ENCODE data around the gene VMP1.
A peak's percentile ranks its signal among the peaks of the same experiment; 100 is the strongest.

VMP1 gene

GRCh38 chr17:59696682-59697277, 10.7 kb upstream of the VMP1 start:
- no peak overlapping the region for H3K27ac ChIP-seq (ENCODE audit: low read depth, low read length)
- no CpG with 5 or more reads among the region's 2 CpGs for WGBS (ENCODE audit: extremely low coverage, insufficient coverage, low lambda C conversion rate)
- no peak overlapping the region for H3K9ac ChIP-seq (ENCODE audit: low read length)
- no peak overlapping the region for H3K18ac ChIP-seq (ENCODE audit: low read length)
- no peak overlapping the region for H2BK5ac ChIP-seq (ENCODE audit: low read length)
- H3K36me3 ChIP-seq (ENCODE audit: control insufficient read depth, insufficient read depth, low read length): peaks cover 13% of the 10 kb centered on the region
- peaks cover 13% of the 10 kb centered on the region for H3K79me1 ChIP-seq (ENCODE audit: low read length)
- H3K4me1 ChIP-seq (ENCODE audit: control insufficient read depth, low read depth, low read length): no peaks in the 10 kb centered on the region
- no peak overlapping the region for H3K56ac ChIP-seq (ENCODE audit: low read length)
- H3K27me3 ChIP-seq (ENCODE audit: insufficient read depth, low read length, poor library complexity): no peaks in the 10 kb centered on the region
- H4K8ac ChIP-seq (ENCODE audit: low read depth, low read length): no peak overlapping the region
- H2BK120ac ChIP-seq (ENCODE audit: low read depth, low read length): no peak overlapping the region
- H3K4me3 ChIP-seq (ENCODE audit: low read length): no peak overlapping the region
- no peak overlapping the region for H3K4me2 ChIP-seq (ENCODE audit: low read length)
- DNase-seq: no peak
- H3K4ac ChIP-seq (ENCODE audit: low read depth, low read length): no peak overlapping the region
- no peak overlapping the region for H2BK15ac ChIP-seq (replicated peaks; ENCODE audit: low read depth)
- no peak overlapping the region for H3K23ac ChIP-seq (ENCODE audit: low read length)
- no peak overlapping the region for H4K5ac ChIP-seq (ENCODE audit: low read length)
- peaks cover 45% of the 10 kb centered on the region for H3K79me2 ChIP-seq (ENCODE audit: control insufficient read depth, insufficient read depth, low read length)
- H2AK5ac ChIP-seq (ENCODE audit: low read length): no peak overlapping the region

DNA sequence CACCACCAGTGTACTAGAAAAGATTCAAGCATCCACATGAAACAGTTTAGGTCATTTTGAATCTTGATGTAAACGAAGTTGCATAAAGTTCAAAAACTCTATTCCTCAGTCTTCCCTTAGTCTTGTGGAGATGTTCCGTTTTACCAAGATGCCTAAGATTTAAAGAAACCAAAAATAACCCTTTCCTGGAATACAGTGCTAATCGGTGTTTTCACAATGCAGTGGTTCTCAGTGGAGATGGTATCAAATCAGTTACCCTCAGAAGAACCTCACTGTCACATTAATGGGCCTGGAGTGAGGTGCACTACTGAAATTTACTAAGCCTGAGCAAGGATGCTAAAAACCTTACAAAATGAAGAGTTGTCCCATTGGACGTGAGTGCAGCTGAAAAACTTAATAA, 9.3 kb upstream of the VMP1 start:
- Histone ChIP-seq H2BK120ac (ENCODE audit: low read depth, low read length) (no peak overlapping the region), H3K56ac (ENCODE audit: low read length) (no peak overlapping the region), H3K4me2 (ENCODE audit: low read length) (no peak overlapping the region), H2BK15ac (replicated peaks; ENCODE audit: low read depth) (no peak overlapping the region), H3K18ac (ENCODE audit: low read length) (no peak overlapping the region), H3K23ac (ENCODE audit: low read length) (no peak overlapping the region), H3K4me1 (ENCODE audit: control insufficient read depth, low read depth, low read length) (no peaks in the 10 kb centered on the region), H3K4me3 (ENCODE audit: low read length) (no peak overlapping the region), H3K4ac (ENCODE audit: low read depth, low read length) (no peak overlapping the region), H3K27ac (ENCODE audit: low read depth, low read length) (no peak overlapping the region), H3K79me1 (ENCODE audit: low read length) (peaks cover 16% of the 10 kb centered on the region), H3K79me2 (ENCODE audit: control insufficient read depth, insufficient read depth, low read length) (peaks cover 58% of the 10 kb centered on the region), H2AK5ac (ENCODE audit: low read length) (no peak overlapping the region), H2BK5ac (ENCODE audit: low read length) (no peak overlapping the region), H4K8ac (ENCODE audit: low read depth, low read length) (no peak overlapping the region), H3K27me3 (ENCODE audit: insufficient read depth, low read length, poor library complexity) (no peaks in the 10 kb centered on the region), H3K36me3 (ENCODE audit: control insufficient read depth, insufficient read depth, low read length) (peaks cover 13% of the 10 kb centered on the region), H3K9ac (ENCODE audit: low read length) (no peak overlapping the region), H4K5ac (ENCODE audit: low read length) (no peak overlapping the region)
- DNase-seq: no peak
- WGBS (ENCODE audit: extremely low coverage, insufficient coverage, low lambda C conversion rate): no CpG with 5 or more reads among the region's 4 CpGs

- no peak overlapping the region for H3K23ac ChIP-seq (ENCODE audit: low read length)
- H2AK5ac ChIP-seq (ENCODE audit: low read length): no peak overlapping the region
- no peak overlapping the region for H3K4ac ChIP-seq (ENCODE audit: low read depth, low read length)
- peaks cover 15% of the 10 kb centered on the region for H3K79me1 ChIP-seq (ENCODE audit: low read length)
- no peak overlapping the region for H2BK15ac ChIP-seq (replicated peaks; ENCODE audit: low read depth)
- H3K4me2 ChIP-seq (ENCODE audit: low read length): no peak overlapping the region
- H3K4me3 ChIP-seq (ENCODE audit: low read length): no peak overlapping the region
- H3K56ac ChIP-seq (ENCODE audit: low read length): no peak overlapping the region
- H3K27ac ChIP-seq (ENCODE audit: low read depth, low read length): no peak overlapping the region
- no peak overlapping the region for H4K5ac ChIP-seq (ENCODE audit: low read length)
- no peaks in the 10 kb centered on the region for H3K27me3 ChIP-seq (ENCODE audit: insufficient read depth, low read length, poor library complexity)
- H2BK5ac ChIP-seq (ENCODE audit: low read length): no peak overlapping the region
- WGBS (ENCODE audit: extremely low coverage, insufficient coverage, low lambda C conversion rate): no CpG with 5 or more reads among the region's 7 CpGs
- peaks cover 66% of the 10 kb centered on the region for H3K79me2 ChIP-seq (ENCODE audit: control insufficient read depth, insufficient read depth, low read length)
- DNase-seq: no peak
- peaks cover 11% of the 10 kb centered on the region for H3K36me3 ChIP-seq (ENCODE audit: control insufficient read depth, insufficient read depth, low read length)
- H3K4me1 ChIP-seq (ENCODE audit: control insufficient read depth, low read depth, low read length): no peaks in the 10 kb centered on the region
- no peak overlapping the region for H2BK120ac ChIP-seq (ENCODE audit: low read depth, low read length)
- H4K8ac ChIP-seq (ENCODE audit: low read depth, low read length): no peak overlapping the region
- H3K18ac ChIP-seq (ENCODE audit: low read length): no peak overlapping the region
- no peak overlapping the region for H3K9ac ChIP-seq (ENCODE audit: low read length)
Observed at GRCh38 chr17:59699218-59699617, 8.2 kb upstream of the VMP1 start.

DNA sequence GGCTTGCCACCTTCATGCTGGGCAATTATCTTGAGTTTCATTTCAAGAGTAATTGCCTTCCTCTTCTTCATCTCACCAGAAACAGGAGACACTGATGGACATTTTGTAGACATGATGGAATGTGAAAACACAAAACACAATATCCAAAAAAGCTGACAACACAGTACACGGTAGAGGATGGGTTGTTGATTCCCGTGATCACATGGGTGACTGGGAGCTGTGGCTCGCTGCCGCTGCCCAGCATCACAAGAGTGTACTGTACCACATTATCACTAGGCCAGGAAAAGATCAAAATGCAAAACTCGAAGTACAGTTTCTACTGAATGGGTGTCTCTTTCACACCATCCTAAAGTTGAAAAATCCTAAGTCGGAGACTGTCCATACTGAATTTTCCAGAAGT, 7.7 kb upstream of the VMP1 start:
- no peak overlapping the region for H3K4ac ChIP-seq (ENCODE audit: low read depth, low read length)
- no peak overlapping the region for H3K4me2 ChIP-seq (ENCODE audit: low read length)
- peaks cover 15% of the 10 kb centered on the region for H3K79me1 ChIP-seq (ENCODE audit: low read length)
- H2BK120ac ChIP-seq (ENCODE audit: low read depth, low read length): no peak overlapping the region
- no peak overlapping the region for H3K4me3 ChIP-seq (ENCODE audit: low read length)
- no peak for DNase-seq
- H2BK5ac ChIP-seq (ENCODE audit: low read length): no peak overlapping the region
- no peak overlapping the region for H4K5ac ChIP-seq (ENCODE audit: low read length)
- no peak overlapping the region for H4K8ac ChIP-seq (ENCODE audit: low read depth, low read length)
- H2BK15ac ChIP-seq (replicated peaks; ENCODE audit: low read depth): no peak overlapping the region
- no peak overlapping the region for H3K18ac ChIP-seq (ENCODE audit: low read length)
- H3K27ac ChIP-seq (ENCODE audit: low read depth, low read length): no peak overlapping the region
- no peak overlapping the region for H3K23ac ChIP-seq (ENCODE audit: low read length)
- no peaks in the 10 kb centered on the region for H3K4me1 ChIP-seq (ENCODE audit: control insufficient read depth, low read depth, low read length)
- peaks cover 72% of the 10 kb centered on the region for H3K79me2 ChIP-seq (ENCODE audit: control insufficient read depth, insufficient read depth, low read length)
- peaks cover 11% of the 10 kb centered on the region for H3K36me3 ChIP-seq (ENCODE audit: control insufficient read depth, insufficient read depth, low read length)
- no peak overlapping the region for H3K9ac ChIP-seq (ENCODE audit: low read length)
- H2AK5ac ChIP-seq (ENCODE audit: low read length): no peak overlapping the region
- H3K27me3 ChIP-seq (ENCODE audit: insufficient read depth, low read length, poor library complexity): no peaks in the 10 kb centered on the region
- no CpG with 5 or more reads among the region's 6 CpGs for WGBS (ENCODE audit: extremely low coverage, insufficient coverage, low lambda C conversion rate)
- H3K56ac ChIP-seq (ENCODE audit: low read length): no peak overlapping the region

- H4K5ac ChIP-seq (ENCODE audit: low read length): no peak overlapping the region
- no peak overlapping the region for H3K56ac ChIP-seq (ENCODE audit: low read length)
- peaks cover 87% of the 10 kb centered on the region for H3K79me2 ChIP-seq (ENCODE audit: control insufficient read depth, insufficient read depth, low read length)
- no peak overlapping the region for H3K27ac ChIP-seq (ENCODE audit: low read depth, low read length)
- no peak overlapping the region for H3K18ac ChIP-seq (ENCODE audit: low read length)
- H3K79me1 ChIP-seq (ENCODE audit: low read length): peaks cover 15% of the 10 kb centered on the region
- no peak overlapping the region for H3K4ac ChIP-seq (ENCODE audit: low read depth, low read length)
- no peak overlapping the region for H4K8ac ChIP-seq (ENCODE audit: low read depth, low read length)
- no peak for DNase-seq
- peaks cover 7% of the 10 kb centered on the region for H3K36me3 ChIP-seq (ENCODE audit: control insufficient read depth, insufficient read depth, low read length)
- no peak overlapping the region for H2BK120ac ChIP-seq (ENCODE audit: low read depth, low read length)
- H2BK15ac ChIP-seq (replicated peaks; ENCODE audit: low read depth): no peak overlapping the region
- no peaks in the 10 kb centered on the region for H3K4me1 ChIP-seq (ENCODE audit: control insufficient read depth, low read depth, low read length)
- no peak overlapping the region for H3K4me2 ChIP-seq (ENCODE audit: low read length)
- no peak overlapping the region for H3K4me3 ChIP-seq (ENCODE audit: low read length)
- WGBS (ENCODE audit: extremely low coverage, insufficient coverage, low lambda C conversion rate): no CpG with 5 or more reads among the region's 7 CpGs
- H2BK5ac ChIP-seq (ENCODE audit: low read length): no peak overlapping the region
- H3K27me3 ChIP-seq (ENCODE audit: insufficient read depth, low read length, poor library complexity): no peaks in the 10 kb centered on the region
- no peak overlapping the region for H2AK5ac ChIP-seq (ENCODE audit: low read length)
- no peak overlapping the region for H3K9ac ChIP-seq (ENCODE audit: low read length)
- H3K23ac ChIP-seq (ENCODE audit: low read length): no peak overlapping the region
Observed at GRCh38 chr17:59702304-59702703, 5.2 kb upstream of the VMP1 start.

DNA sequence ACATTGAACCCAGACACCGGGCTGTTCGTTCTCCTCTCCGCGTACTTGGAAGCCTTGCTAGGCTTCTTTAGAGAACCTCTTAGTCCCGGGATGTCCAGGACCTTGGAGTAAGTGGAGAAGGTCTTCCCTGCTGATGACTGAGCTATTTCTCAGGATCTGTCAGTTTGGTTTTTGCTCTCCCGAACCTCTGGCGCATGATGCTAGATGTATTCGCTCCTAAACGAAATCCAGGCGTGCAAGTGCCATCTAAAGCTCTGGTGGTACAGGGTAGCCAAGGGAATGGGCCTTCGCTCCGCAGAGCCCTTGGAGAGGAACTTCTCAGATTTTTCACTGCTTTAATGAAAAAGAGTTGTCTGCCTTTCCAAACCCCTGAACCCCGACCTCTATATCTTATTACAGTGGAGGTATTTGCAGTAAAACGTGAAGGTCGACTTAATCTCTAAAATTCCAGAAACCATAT, 547 bp downstream of the VMP1 start:
- peak overlapping the region; percentile 99 for H3K4me3 ChIP-seq (ENCODE audit: low read length)
- H4K5ac ChIP-seq (ENCODE audit: low read length): no peak overlapping the region
- H3K79me2 ChIP-seq (ENCODE audit: control insufficient read depth, insufficient read depth, low read length): peaks cover 66% of the 10 kb centered on the region
- no peak overlapping the region for H3K4ac ChIP-seq (ENCODE audit: low read depth, low read length)
- H3K79me1 ChIP-seq (ENCODE audit: low read length): peaks cover 7% of the 10 kb centered on the region
- no peaks in the 10 kb centered on the region for H3K4me1 ChIP-seq (ENCODE audit: control insufficient read depth, low read depth, low read length)
- peak overlapping the region; percentile 99 for H3K56ac ChIP-seq (ENCODE audit: low read length)
- no peaks in the 10 kb centered on the region for H3K36me3 ChIP-seq (ENCODE audit: control insufficient read depth, insufficient read depth, low read length)
- no peak overlapping the region for H2BK120ac ChIP-seq (ENCODE audit: low read depth, low read length)
- no peak for DNase-seq
- H3K18ac ChIP-seq (ENCODE audit: low read length): no peak overlapping the region
- WGBS (ENCODE audit: extremely low coverage, insufficient coverage, low lambda C conversion rate): no CpG with 5 or more reads among the region's 15 CpGs
- no peak overlapping the region for H4K8ac ChIP-seq (ENCODE audit: low read depth, low read length)
- H2BK15ac ChIP-seq (replicated peaks; ENCODE audit: low read depth): no peak overlapping the region
- H3K23ac ChIP-seq (ENCODE audit: low read length): peak overlapping the region; percentile 83
- H3K27ac ChIP-seq (ENCODE audit: low read depth, low read length): peak overlapping the region; percentile 89
- peak overlapping the region; percentile 90 for H2BK5ac ChIP-seq (ENCODE audit: low read length)
- H3K4me2 ChIP-seq (ENCODE audit: low read length): peak overlapping the region; percentile 99
- no peaks in the 10 kb centered on the region for H3K27me3 ChIP-seq (ENCODE audit: insufficient read depth, low read length, poor library complexity)
- H3K9ac ChIP-seq (ENCODE audit: low read length): peak overlapping the region; percentile 98
- no peak overlapping the region for H2AK5ac ChIP-seq (ENCODE audit: low read length)
